Endothelial cell of umbilical vein (primary cell): ENCODE results near the gene NPIPA3. TPM values are rescaled to one million over a fixed set of nuclear protein-coding genes. Genes with fewer than 3 reads are reported as not detected.

Experiments used
- BruUV-seq: library from RNA; stranded (reverse); fragments of 400-500 nt; replicated peaks from 2 replicates; lab custom pipeline; 2021; lab: Mats Ljungman, UMichigan
- CTCF ChIA-PET: fragments of 300-600, 350-600 bp; sonication (Branson Sonifier 250); formaldehyde crosslinking; loops from one replicate; lab custom pipeline; 2021; ENCODE audit warnings: antibody characterized with exemption, inconsistent platforms; lab: Charles Lee
- POLR2A ChIA-PET: fragments of 300-600, 350-600 bp; sonication (Branson Sonifier 250); formaldehyde crosslinking; loops from one replicate; lab custom pipeline; 2021; ENCODE audit warnings: antibody characterized with exemption, inconsistent platforms; lab: Charles Lee
- DNase-seq: peaks from one replicate; pipeline ENCODE4 v3.0.0-alpha.2; 2011; ENCODE audit warnings: low read depth, low spot score
- FAIRE-seq: peaks from 2 replicates; lab custom pipeline; 2011; peaks lifted over from hg19 to GRCh38; lab: Jason Lieb, UNC
- H2AFZ ChIP-seq: 2 replicates; pipeline ENCODE4 v1.6.0; 2012; ENCODE audit warnings: low read depth, low read length, control low read depth, inconsistent platforms
- H3K27ac ChIP-seq: 2 replicates; pipeline ENCODE4 v1.5.1; 2011; ENCODE audit warnings: low read depth, mild to moderate bottlenecking, control low read depth, low read length, moderate library complexity; ENCODE audit not compliant: insufficient read depth
- H3K27me3 ChIP-seq, 2 experiments: 2 replicates each; pipeline versions ENCODE4 v1.6.0 to v1.6.1; 2011; ENCODE audit warnings: low read length in 2 of 2, mixed read lengths in 1 of 2; ENCODE audit not compliant: control insufficient read depth in 2 of 2, insufficient read depth in 2 of 2
- H3K36me3 ChIP-seq, 2 experiments: 2 replicates in 1 of 2; 3 replicates in 1 of 2; pipeline ENCODE4 v1.5.1; 2011; ENCODE audit warnings: low read length in 2 of 2, mild to moderate bottlenecking in 1 of 2, moderate library complexity in 1 of 2; ENCODE audit not compliant: control insufficient read depth in 2 of 2, insufficient read depth in 2 of 2; ENCODE audit errors: extremely low read depth in 1 of 2
- H3K4me1 ChIP-seq: 3 replicates; pipeline ENCODE4 v1.5.1; 2011; ENCODE audit warnings: mild to moderate bottlenecking, low read length; ENCODE audit not compliant: control insufficient read depth, insufficient read depth; ENCODE audit errors: extremely low read depth
- H3K4me2 ChIP-seq: 2 replicates; pipeline ENCODE4 v1.6.1; 2011; ENCODE audit warnings: low read length, control low read depth, mixed read lengths; ENCODE audit not compliant: insufficient read depth
- H3K4me3 ChIP-seq, 3 experiments: fragments of 200-600 bp in 1 of 3; sonication (generic), shearing (Covaris generic) in 1 of 3; replicated peaks in 1 of 3; 2 replicates each; pipeline ENCODE4 v1.5.1; 2011 to 2016; ENCODE audit warnings: control low read depth in 3 of 3, low read length in 3 of 3, mild to moderate bottlenecking in 2 of 3, inconsistent platforms in 1 of 3, low read depth in 1 of 3, moderate library complexity in 1 of 3; ENCODE audit not compliant: insufficient read depth in 1 of 3
- H3K79me2 ChIP-seq: 2 replicates; pipeline ENCODE4 v1.6.0; 2012; ENCODE audit warnings: low read length, inconsistent platforms; ENCODE audit not compliant: control insufficient read depth, insufficient read depth
- H3K9ac ChIP-seq: replicated peaks from 2 replicates; pipeline ENCODE3; 2011; ENCODE audit warnings: low read length, control low read depth; ENCODE audit not compliant: insufficient read depth; ENCODE audit errors: extremely low read depth
- H3K9me1 ChIP-seq: replicated peaks from 3 replicates; pipeline ENCODE4 v1.6.0; 2011; ENCODE audit warnings: mild to moderate bottlenecking, low read length; ENCODE audit not compliant: control insufficient read depth, insufficient read depth; ENCODE audit errors: extremely low read depth
- H3K9me3 ChIP-seq: replicated peaks from 2 replicates; pipeline ENCODE4 v1.5.1; 2012; ENCODE audit warnings: low read length, inconsistent platforms; ENCODE audit not compliant: control insufficient read depth, insufficient read depth
- H4K20me1 ChIP-seq: replicated peaks from 2 replicates; pipeline ENCODE3; 2011; ENCODE audit warnings: mild to moderate bottlenecking, low read length; ENCODE audit not compliant: control insufficient read depth, insufficient read depth; ENCODE audit errors: extremely low read depth
- EZH2 ChIP-seq: IDR thresholded peaks from 2 replicates; pipeline ENCODE4 v1.6.1; 2012; ENCODE audit warnings: borderline replicate concordance, low read depth, mild to moderate bottlenecking, moderate library complexity, low read length, inconsistent platforms; ENCODE audit not compliant: severe bottlenecking
- GATA2 ChIP-seq: IDR thresholded peaks from 2 replicates; pipeline ENCODE4 v1.7.0; 2011; ENCODE audit warnings: low read depth, mild to moderate bottlenecking, moderate library complexity, mixed read lengths, low read length; ENCODE audit not compliant: insufficient read length, insufficient read depth
- JUN ChIP-seq: IDR thresholded peaks from 2 replicates; pipeline ENCODE4 v1.6.1; 2011; ENCODE audit warnings: borderline replicate concordance, low read depth; ENCODE audit not compliant: insufficient read length, insufficient read depth
- MYC ChIP-seq: IDR thresholded peaks from one replicate; pipeline ENCODE4 v1.6.1; 2011; ENCODE audit warnings: mild to moderate bottlenecking, low read depth, low read length
- POLR2A ChIP-seq: IDR thresholded peaks from 2 replicates; pipeline ENCODE4 v1.6.1; 2012; ENCODE audit warnings: low read depth, mild to moderate bottlenecking, control low read depth, low read length
- POLR2AphosphoS5 ChIP-seq: IDR thresholded peaks from 2 replicates; pipeline ENCODE4 v1.6.1; 2012; ENCODE audit warnings: low read depth, mild to moderate bottlenecking, control low read depth, low read length, moderate library complexity; ENCODE audit not compliant: insufficient read depth
- dilution Hi-C: fragments of 300-500 bp; cut with MboI; formaldehyde crosslinking; loops from one replicate; pipeline ENCODE4 v1.15.0; 2019; ENCODE audit warnings: low sequenced_read_pairs; ENCODE audit not compliant: extremely low pct_ligation_motif_present
- intact Hi-C: fragments of 100-400 bp; cut with micrococcal nuclease; formaldehyde crosslinking; loops from one replicate; pipeline ENCODE4 v1.10.0; 2022
- polyA plus RNA-seq, 4 experiments: library from polyadenylated mRNA; depleted of rRNA in 3 of 4; stranded (reverse) in 3 of 4; unstranded in 1 of 4; fragments of >200 nt; gene quantifications; 2 replicates each; pipeline versions ENCODE4 v1.2.1 to v1.2.3, GENCODE V29; 2011 to 2012; ENCODE audit warnings: missing spikeins in 1 of 4
- total RNA-seq: library from RNA; stranded (reverse); gene quantifications from 2 replicates; pipeline ENCODE4 v1.2.3, GENCODE V29; 2021
- TF ChIP-seq, protein P1 (sequence below), 2 donors: IDR thresholded peaks; 1 replicate in 1 of 2; 2 replicates in 1 of 2; pipeline ENCODE4 v1.5.1; 2011; ENCODE audit warnings: low read length in 2 of 2, mild to moderate bottlenecking in 2 of 2, moderate library complexity in 2 of 2, control low read depth in 1 of 2, inconsistent platforms in 1 of 2, low read depth in 1 of 2; ENCODE audit not compliant: insufficient read depth in 1 of 2; ENCODE audit errors: extremely low read depth in 1 of 2
- TF ChIP-seq, protein P2 (sequence below): IDR thresholded peaks from 2 replicates; pipeline ENCODE4 v1.6.1; 2011; ENCODE audit not compliant: insufficient read depth, insufficient read length

Gene NPIPA3
- total and polyA plus RNA-seq, 2 donors (not counting 3 experiments of a cell fraction or from before 2014, with no cell fraction given) = 2.2 to 3.0 TPM

DNA sequence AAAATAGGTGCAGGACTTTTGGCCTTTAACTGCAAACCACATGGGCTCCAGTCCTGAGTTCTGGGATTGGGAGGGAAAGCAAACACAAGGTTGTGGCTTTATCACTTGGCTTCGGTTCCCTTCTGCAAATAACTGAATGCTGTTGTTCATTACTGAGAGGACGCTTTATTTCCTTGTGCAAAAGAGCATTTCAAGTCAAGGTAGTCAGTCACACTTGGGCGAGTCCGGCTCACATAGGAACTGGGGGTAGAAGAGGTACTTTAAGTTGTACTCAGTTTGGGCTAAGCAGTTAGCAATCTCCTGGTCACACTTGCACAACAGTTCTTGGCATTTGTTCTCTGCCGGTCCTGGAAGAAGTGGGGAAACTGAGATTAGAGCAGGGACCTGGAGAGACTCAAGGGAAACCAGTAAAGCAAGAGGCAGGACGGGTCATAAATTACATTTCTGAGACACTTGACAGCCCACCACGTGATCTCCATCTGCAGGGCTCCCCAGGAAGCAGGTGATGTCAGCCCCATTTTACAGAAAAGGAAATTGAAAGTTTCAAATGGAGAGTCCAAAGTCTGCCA is 30.7 kb upstream of the NPIPA3 start:
- no peak for FAIRE-seq
- dilution Hi-C loops (no loop called here), intact Hi-C loops (no loop called here)
- Histone ChIP-seq H3K9me1 (no peaks in the 10 kb centered on the region), H3K4me1 (no peaks in the 10 kb centered on the region), H3K4me2 (no peak overlapping the region), H3K9me3 (no peaks in the 10 kb centered on the region), H3K79me2 (no peaks in the 10 kb centered on the region), H3K36me3 (peaks cover 4 to 8% of the 10 kb centered on the region in 2 experiments), H3K9ac (no peak overlapping the region), H3K4me3 (no peak overlapping the region), H3K27me3 (no peaks in the 10 kb centered on the region), H2AFZ (no peak overlapping the region), H4K20me1 (no peaks in the 10 kb centered on the region), H3K27ac (no peak overlapping the region)
- no peak for DNase-seq
- CTCF ChIA-PET = no interaction called here
- no TSS peak for BruUV-seq
- POLR2A ChIA-PET = no interaction called here
- no peak for TF ChIP-seq JUN
- TF ChIP-seq POLR2AphosphoS5 = no peak
- TF ChIP-seq, protein P1, sequence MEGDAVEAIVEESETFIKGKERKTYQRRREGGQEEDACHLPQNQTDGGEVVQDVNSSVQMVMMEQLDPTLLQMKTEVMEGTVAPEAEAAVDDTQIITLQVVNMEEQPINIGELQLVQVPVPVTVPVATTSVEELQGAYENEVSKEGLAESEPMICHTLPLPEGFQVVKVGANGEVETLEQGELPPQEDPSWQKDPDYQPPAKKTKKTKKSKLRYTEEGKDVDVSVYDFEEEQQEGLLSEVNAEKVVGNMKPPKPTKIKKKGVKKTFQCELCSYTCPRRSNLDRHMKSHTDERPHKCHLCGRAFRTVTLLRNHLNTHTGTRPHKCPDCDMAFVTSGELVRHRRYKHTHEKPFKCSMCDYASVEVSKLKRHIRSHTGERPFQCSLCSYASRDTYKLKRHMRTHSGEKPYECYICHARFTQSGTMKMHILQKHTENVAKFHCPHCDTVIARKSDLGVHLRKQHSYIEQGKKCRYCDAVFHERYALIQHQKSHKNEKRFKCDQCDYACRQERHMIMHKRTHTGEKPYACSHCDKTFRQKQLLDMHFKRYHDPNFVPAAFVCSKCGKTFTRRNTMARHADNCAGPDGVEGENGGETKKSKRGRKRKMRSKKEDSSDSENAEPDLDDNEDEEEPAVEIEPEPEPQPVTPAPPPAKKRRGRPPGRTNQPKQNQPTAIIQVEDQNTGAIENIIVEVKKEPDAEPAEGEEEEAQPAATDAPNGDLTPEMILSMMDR (IDR thresholded peaks at IDR 0.05; ENCODE audit: extremely low read depth in 1 of 2, insufficient read depth in 1 of 2, low read depth in 1 of 2, low read length in 2 of 2) = no peak
- TF ChIP-seq EZH2 = no peak
- TF ChIP-seq GATA2 = no peak
- no peak for TF ChIP-seq MYC
- no peak for TF ChIP-seq POLR2A
- TF ChIP-seq, protein P2, sequence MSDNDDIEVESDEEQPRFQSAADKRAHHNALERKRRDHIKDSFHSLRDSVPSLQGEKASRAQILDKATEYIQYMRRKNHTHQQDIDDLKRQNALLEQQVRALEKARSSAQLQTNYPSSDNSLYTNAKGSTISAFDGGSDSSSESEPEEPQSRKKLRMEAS = no peak
